HG02943 (cell line): ENCODE results near the gene THADA.
A peak's percentile ranks its signal among the peaks of the same experiment; 100 is the strongest.
"Not testable (repeated sequence)": the region's sequence is repeated elsewhere in the genome, so short reads cannot be mapped to it uniquely, and the experiment has no call there.

Source experiments
- ATAC-seq: cut with Tn5 transposase; IDR thresholded peaks from one replicate; pipeline ENCODE4 v1.9.1; 2021; ENCODE audit warnings: mild to moderate bottlenecking, low read depth, moderate library complexity; ENCODE audit not compliant: unreplicated experiment

Gene THADA

DNA sequence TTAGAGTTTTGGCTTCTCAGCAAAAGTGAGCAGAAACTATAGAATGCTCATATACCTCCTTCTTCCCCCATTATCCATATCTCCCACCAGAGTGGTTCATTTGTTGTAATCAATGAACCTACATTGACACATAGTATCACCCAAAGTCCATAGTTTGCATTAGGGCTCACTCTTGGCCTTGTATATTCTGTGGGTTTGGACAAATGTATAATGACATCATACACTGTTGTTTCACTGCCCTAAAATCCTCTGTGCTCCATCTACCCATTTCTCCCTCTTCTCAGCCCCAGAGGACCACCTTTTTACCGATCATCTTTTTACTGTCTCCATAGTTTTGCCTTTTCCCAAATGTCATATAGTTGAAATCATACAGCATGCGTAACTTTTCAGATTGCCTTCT is 393.5 kb downstream of the THADA start:
- ATAC-seq: no peak

DNA sequence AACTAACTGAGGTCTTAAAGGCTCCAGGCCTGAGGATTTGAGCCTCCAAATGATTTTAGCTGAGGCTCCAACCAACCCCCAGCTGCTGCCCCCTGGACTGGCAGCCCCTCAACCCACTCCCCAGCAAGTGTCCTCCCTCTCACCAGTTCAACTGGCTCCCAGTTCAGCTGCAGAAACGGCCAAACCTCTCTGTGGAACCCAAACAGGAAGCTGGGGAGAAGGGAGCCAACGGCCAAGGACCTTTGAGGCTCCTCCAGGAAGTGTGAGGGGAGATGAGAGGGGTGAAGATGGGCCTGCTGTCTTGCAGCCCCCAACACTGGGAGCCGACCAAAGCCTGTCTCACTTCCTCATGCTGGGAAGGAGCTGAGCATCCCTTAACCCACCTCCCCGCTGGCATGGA is 394.3 kb downstream of the THADA start:
- no peak for ATAC-seq

DNA sequence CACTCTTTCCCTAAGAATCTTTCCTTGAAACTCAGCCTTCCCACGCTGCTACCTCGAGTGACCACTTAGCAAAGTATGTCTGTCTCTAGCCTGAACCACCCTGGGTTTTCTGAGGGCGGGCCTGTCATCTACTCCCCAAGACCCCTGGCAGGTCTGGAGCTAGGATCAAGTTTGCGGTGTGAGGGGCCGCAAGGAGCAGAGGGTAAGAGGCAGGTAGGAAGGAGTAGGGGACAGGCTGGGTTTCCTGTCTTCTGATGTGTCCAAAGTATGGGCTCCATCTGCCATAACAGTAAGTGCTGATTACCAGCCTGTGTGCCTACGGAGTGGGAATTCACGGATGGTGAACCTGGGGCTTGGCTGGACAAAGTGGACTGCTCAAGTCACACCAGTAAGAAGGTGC is 394.8 kb downstream of the THADA start:
- ATAC-seq: no peak

DNA sequence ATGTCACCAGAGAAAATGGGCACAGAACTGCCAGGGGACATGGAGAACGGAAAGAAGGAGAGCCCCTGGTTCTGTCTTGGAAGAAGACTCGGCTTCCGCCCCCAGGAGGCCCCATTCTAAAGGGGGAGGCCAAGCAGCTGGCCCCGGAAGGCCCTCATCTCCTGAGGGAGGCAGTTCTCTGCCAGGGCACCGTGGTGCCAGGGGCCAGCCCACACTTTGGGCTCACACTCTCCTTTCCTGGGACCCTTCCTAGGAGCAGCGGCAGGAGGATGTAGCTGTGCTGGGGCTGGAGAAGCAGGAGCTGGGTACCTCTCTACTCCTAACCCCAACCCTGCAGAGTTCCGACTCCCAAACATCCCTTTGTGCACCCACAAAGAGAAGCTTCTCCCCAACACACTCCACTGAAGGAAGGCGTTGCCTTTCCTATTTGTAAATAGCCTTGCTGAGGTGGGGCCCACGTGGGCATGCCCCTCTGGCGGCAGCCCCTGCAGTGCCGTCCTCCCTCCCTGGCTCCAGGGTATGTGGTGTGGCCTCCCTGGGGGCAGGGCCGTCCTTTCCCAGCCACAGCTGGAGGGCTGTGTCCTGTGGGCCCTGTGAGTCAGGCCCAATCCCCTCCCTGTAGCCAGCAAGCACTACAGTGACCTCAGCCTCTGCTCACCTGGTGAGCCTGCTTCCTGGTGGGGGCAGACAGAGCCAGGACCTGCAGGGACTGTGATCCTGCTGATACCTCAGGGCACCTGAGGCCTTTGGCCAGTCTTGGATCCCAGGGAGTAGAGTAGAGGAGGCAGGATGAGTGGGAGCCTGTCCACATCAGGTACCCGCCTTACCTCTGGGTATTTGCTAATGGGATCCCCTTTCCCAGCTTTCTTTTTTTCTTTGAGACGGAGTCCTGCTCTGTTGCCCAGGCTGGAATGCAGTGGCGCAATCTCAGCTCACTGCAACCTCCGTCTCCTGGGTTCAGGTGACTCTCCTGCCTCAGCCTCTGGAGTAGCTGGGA is 396.0 kb downstream of the THADA start:
- ATAC-seq: no peak

DNA sequence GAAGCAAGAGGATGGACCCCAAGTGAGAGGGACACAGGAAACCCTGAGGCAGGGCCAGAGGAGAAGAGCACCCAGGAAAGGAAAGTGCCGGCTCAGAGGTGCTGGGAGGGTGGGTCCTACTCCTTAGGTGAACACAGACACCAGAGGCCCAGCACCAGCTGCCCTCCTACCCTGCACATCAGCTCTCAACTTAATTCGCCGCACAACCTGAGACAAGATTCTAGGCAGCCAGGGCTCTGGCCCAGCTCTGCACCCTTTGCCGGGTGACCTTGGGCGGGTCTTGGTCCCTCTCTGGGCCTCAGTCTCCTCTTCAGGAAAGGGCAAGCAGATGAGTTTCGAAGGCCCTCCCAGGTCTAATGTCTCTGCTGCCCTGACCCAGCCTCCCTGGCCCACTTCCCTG is 397.6 kb downstream of the THADA start:
- ATAC-seq: no peak

DNA sequence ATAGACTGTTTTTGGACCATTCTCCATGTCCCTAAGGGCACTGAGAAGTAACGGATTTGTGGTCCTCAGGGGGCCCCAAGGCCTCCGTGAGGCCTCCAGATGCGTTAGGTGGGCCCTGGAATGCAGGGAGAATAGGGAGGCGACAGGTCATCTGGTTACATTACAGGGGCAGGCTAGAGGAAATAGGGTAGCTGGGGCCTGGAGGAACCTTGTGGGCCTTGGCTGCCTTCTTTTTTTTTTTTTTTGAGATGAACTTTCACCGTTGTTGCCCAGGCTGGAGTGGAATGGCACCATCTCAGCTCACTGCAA is 398.3 kb downstream of the THADA start:
- ATAC-seq: no peak

DNA sequence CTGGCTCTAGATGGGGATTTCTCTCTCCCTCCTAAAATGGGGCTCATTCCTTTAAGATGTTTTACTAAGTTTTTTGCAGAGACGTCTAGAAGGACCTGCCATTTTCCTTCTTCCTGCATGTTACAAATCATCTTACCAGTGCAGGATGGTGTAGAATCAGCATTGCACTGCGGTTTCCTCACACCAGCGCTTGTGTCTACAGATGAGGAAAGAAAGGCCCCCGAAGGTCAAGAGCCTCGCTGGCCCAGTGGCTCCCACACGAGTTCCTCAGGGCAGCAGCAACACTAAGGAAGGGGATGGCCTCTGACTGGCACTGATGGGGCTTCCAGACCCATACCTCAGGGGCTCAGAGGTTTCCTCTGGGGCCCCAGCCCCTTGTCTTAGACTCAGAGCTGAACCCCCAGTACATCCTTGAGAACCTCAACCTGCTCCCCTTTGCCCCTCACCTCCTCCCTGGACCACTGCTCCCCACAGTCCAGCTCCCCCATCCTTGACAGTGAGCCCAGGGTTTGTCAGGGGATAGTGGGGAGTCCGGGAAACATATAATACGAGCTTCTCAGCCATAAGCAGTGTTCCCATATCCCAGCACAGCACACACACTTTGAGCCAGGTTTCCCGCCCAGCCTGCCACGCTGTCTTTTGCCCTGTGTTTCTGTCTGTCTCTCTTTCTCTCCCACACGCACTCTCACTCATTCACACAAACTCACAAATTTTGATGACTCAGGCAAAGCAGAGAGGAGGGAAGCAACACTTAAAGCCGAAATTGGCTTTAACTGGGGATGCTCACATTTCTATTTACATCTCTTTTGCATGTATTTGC is 398.9 kb downstream of the THADA start:
- ATAC-seq: no peak

DNA sequence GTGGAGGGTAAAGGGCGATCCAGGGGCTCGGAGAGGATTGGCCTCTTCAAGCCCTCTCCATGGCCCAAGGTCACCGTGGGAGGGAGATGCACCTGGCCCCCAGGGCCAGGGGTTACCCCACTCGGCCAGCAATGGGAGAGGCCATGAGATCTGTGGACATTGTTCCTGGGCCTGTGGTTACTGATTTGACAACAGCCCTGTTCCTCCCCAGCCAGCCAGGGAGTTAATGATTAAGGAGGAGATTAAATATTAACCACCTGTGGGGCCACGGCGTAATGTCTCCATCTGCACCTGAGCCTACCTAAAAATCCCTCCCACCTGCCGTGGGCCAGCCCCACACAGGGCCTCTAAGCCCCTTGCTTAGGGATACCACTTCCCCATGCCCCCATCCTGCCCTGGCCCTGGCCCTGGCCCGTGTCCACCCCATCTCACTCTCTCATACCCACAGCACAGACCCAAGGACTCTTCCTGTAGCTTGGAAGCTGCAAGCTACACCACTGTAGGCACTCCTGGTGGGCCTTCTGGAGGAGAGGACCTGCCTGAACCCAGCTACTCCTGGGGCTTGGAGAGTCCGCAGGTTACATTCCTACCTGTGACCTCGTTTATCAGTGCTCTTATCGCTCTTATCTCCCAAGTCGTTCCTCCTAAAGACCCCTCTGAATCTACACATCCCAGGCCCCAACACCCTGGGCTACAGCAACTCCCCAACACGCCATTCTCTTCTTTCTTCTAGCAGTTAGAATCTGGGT is 401.5 kb downstream of the THADA start:
- ATAC-seq: peak; percentile 65

DNA sequence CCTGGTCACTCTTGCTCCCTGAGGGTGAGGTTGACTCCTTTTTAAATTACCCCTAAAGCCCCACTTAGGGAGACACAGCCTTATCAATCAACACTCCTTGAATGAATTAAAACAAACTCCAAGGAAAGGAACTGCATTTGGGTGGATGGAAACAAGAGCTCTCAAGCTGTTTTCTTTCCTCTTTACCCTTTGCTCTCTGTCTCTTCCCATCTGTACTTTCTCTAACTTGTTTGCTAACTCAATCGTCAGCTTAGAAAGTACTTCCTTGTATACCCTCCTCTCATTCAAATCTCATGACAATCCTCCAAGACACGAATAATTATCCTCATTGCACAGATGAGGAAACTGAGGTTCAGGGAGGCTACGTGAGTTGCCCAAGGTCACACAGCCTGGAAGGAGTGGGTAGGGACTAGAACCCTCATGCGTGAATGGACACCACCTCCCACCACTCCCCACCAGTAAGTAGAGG is 402.2 kb downstream of the THADA start:
- no peak for ATAC-seq

DNA sequence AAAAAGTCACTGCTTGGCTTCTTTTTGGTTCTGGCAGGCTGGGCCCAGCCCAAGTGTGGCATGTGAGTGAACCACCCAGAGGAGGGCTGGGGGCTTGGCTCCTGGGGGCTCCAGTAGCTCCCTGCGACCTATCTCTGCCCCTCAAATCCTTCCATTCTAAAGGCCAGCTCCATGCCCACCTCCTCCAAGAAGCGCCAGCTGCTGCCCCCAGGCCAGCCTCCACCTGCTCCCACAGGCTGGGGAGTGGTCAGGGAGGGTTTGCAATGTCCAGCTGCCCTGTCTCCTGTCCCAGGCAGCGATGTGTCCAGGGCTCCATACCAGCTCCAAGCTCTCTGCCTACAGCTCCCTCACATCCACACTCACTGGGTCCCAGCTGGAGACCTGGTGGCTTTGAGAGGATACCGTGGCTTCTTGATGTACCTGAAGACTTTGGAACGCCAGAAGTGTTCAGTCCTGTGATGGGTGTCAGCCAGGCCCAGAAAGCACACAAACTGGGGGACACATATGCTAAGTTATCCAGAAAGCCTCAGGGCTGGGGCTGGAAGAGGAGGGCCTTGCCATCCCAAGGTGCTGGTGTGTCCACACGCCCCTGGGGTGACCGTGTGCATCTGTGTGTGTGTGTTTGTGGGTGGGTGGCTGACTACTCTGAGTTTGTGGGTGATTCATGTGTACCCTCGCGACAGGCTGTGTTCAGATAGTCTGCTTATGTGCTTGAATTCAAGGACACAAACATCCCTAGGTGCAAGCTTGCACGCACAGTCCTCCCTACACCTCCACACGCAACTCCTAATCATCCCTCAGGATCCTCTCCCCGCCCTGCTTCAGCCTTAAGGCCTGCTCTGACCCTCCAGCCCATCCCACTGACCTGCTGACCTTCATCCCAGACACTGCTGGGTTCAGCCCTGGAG is 402.8 kb downstream of the THADA start:
- no peak for ATAC-seq

DNA sequence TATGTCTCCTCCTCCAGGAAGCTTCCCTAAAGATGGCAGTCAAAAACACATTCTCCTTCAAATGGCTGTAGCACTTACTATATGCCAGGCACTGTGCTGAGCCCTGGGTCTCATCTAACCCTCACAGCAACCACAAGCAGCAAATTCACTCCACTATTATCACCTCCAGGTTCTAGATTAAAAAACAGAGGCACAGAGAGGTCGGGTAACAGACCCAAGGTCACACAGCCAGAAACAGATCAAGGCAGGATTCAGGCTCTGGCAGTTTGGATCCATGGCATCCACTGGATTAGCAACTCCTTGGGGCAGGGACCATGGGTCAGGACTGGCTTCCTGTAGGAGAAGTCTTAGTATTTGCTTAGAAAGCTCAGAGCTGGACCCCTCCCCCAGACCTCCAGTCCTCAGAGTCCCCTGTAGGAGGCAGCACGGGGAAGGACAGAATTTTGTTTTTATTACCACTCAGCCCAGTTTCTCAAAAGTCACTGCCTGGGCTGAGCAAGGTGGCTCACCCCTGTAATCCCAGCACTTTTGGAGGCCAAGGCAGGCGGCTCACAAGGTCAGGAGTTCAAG is 403.8 kb downstream of the THADA start:
- ATAC-seq: no peak

DNA sequence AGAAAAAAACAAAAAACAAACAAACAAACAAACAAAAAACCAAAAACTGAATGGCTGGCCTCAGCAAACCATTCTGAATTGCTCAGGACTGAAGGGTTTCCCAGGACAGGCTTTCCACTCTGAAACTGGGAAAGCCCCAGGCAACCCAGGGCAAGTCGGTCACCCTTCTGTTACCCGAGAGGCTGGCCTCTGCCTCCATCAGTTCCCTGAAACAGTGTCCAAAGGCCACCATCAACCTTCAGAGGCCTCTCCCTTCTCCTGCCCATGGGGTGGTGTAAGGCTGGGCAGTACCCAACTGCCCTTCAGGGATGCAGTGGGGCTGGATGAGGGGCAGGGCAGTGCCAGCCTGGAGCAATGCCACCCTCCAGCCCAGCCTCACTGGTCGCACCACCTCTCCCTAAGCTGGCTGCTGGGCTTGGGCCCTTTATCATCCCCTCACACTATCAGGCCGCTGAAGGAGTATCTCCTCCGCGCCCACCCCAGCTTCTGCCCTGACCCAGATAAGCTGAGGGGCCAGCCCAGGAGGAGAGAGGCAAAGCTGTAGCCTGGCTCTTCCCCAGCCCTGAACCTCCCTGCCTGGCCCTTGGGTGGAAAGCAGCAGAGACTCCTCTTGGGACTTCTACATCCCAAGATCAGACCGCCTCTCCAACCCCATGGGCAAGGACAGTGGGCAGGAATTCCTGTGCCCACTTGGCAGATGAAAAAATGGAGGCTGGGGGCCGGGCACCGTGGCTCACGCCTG is 405.4 kb downstream of the THADA start:
- ATAC-seq: no peak

DNA sequence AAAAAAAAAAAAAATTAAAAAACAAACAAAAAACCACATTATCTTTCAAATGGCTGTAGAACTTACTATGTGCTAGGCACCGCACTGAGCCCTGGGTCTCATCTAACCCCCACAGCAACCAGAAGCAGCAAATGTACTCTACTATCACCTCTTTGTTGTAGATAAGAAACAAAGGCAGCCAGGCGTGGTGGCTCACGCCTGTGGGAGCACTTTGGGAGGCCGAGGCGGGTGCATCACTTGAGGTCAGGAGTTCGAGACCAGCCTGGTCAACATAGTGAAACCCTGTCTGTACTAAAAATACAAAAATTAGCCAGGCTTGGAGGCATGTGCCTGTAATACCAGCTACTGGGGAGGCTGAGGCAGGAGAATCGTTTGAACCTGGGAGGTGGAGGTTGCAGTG is 406.0 kb downstream of the THADA start:
- ATAC-seq: not testable (repeated sequence)

DNA sequence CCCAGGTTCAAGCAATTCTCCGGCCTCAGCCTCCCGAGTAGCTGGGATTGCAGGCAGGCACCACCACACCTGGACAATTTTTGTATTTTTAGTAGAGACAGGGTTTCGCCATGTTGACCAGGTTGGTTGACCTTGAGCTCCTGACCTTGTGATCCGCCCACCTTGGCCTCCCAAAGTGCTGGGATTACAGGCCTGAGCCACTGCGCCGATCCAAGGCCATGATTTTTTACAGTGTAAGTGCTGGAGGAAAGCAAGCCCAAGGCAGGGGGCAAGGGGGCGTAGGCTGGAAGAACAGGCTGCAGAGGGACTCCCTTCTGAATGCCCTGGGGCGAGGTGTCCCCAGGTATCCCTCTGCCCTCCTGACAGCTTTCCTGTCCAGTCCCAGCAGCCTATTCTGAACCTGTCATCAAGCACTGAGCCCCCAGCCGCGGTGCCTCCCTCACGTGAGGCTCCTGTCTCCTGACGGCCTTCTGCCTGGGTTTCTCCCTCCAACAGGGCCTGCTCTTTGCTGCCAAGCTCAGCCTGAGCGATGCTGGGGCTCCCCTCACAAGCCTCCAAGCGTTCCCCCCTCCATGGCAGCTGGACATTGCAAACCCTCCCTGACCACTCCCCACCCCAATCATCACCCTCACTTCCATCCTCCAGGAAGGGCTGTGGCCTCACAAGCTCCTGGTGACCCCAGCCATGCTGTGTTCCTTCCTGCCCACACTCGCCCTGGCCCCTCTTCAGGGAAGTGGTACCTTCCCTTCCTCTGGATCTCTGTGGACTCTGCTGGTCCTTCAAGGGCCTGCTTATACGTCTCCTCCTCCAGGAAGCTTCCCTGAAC is 407.1 kb downstream of the THADA start:
- ATAC-seq: no peak

DNA sequence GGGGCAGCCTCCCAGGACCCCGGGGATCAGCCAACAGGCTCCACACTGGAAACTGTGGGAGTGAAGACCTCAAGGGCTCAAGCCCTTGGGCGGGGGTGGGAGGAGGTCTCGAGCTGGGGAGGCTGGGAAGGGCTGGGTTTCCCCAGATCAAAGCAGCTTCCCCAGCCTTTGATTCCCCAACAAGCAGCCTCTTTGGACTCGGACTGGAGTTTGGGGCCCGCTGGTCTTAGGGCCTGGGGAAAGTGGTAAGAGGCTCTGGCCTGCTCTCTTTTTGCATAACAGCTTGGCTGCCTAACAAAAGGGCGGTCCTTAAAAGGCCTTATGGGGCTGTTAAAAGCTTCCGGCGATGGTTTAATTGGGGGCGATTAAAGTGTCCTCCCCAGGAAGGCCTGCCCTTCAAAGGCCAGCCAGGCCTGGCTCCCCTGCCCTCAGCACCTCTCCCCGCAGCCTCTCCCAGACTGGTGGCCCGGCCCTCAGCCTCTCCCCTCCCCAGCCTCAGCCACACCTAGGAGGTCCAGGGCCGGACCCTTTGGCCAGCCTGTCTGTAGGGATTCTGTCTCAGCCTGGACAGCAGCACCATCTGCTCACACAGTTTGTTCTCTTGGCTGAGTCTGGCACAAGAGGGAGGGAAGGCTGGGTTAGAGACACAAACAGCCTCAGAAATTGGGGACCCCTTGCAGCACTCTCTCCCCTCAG is 409.0 kb downstream of the THADA start:
- ATAC-seq: no peak

DNA sequence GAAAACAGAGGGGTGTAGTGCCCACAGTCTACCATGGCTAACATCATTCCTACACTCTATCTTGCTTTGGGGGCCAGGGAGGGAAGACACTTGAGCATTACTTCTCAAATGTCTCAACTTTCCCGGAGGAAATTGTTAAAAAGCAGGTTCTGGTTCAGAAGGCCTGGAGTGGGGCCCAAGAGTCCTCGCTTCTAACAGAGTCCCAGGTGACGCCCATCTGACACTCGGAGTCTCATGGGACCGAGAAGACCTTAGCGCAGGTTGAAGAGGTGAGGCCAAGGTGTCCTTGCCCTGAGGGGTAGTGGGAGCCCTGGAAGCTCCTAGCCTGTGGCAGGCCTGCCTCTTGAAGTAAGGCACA is 409.5 kb downstream of the THADA start:
- no peak for ATAC-seq

DNA sequence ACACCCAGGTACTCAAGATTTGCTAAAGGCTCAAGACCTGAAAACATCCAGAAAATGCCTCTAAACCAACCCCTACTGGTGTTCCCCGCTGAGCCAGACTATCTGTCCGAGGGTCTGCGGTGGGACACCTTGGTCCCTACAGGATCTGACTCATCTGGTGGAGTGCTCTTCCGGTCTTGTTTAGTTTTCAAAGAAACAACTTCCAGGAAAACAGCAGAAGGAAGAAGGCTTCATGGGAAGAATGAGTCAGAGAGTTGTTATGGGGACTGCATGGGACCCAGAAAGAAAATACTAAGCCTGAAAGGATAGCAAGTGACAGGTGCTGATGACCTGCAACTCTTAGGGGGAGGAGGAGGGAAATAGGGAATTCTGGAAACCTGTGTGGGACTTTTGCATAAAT is 410.7 kb downstream of the THADA start:
- ATAC-seq: no peak
